Measurements from ENCODE around the gene LONP2.

GRCh38 chr16:48206594-48207242, 37.4 kb upstream of the LONP2 start:
- no peak for TF ChIP-seq CTCF (IDR thresholded peaks at IDR 0.05)
- no peak for TF ChIP-seq POLR2A (IDR thresholded peaks at IDR 0.05)

Measured in body of pancreas (tissue), 4 donors.